Measurements from ENCODE around the gene ABR.

DNA sequence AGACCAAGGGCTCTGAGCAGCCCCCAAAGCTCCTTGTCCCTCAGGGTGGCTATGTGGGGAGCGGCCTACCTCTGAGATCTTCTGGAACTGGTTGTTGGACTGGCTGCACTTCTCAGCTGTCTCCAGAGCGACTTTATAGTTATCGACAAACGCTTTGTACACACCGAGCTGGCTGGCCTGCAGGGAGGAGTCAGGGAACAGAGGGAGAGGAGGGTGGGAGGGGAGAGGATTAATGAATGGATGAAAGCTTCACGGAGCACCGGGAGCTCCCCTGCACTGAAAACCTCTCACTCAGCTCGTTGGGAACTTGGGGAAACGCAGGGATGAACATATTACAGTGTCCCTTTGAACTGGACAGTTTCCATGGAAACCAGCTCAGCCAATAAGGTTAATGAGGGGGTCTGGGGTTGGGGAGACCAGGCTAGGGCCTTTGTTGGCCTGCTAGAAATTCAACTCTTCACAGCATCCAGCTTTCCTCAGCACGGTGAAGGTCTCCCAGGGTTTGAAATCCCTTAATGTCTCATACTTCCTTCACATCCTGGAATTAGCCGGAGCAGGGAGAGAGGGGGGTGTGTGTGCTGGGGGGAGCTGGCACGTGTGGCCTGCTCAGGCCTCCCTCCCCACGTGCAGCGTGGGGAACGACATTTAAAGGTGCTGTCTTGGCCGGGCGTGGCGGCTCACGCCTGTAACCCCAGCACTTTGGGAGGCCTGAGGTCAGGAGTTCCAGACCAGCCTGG lies 96.2 kb downstream of the ABR start:
- TF ChIP-seq POLR2AphosphoS5 (IDR thresholded peaks at IDR 0.05) (peak; percentile 45), SMC3 (conservative IDR thresholded peaks at IDR 0.05; ENCODE audit: poor library complexity) (peak; percentile 25), RAD21 (conservative IDR thresholded peaks at IDR 0.05) (no peak), EP300 (conservative IDR thresholded peaks at IDR 0.05; ENCODE audit: poor library complexity, severe bottlenecking) (no peak)
- TF ChIP-seq, protein P1, sequence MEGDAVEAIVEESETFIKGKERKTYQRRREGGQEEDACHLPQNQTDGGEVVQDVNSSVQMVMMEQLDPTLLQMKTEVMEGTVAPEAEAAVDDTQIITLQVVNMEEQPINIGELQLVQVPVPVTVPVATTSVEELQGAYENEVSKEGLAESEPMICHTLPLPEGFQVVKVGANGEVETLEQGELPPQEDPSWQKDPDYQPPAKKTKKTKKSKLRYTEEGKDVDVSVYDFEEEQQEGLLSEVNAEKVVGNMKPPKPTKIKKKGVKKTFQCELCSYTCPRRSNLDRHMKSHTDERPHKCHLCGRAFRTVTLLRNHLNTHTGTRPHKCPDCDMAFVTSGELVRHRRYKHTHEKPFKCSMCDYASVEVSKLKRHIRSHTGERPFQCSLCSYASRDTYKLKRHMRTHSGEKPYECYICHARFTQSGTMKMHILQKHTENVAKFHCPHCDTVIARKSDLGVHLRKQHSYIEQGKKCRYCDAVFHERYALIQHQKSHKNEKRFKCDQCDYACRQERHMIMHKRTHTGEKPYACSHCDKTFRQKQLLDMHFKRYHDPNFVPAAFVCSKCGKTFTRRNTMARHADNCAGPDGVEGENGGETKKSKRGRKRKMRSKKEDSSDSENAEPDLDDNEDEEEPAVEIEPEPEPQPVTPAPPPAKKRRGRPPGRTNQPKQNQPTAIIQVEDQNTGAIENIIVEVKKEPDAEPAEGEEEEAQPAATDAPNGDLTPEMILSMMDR (IDR thresholded peaks at IDR 0.05; ENCODE audit: poor library complexity, severe bottlenecking) = no peak
- TF ChIP-seq, protein P2, sequence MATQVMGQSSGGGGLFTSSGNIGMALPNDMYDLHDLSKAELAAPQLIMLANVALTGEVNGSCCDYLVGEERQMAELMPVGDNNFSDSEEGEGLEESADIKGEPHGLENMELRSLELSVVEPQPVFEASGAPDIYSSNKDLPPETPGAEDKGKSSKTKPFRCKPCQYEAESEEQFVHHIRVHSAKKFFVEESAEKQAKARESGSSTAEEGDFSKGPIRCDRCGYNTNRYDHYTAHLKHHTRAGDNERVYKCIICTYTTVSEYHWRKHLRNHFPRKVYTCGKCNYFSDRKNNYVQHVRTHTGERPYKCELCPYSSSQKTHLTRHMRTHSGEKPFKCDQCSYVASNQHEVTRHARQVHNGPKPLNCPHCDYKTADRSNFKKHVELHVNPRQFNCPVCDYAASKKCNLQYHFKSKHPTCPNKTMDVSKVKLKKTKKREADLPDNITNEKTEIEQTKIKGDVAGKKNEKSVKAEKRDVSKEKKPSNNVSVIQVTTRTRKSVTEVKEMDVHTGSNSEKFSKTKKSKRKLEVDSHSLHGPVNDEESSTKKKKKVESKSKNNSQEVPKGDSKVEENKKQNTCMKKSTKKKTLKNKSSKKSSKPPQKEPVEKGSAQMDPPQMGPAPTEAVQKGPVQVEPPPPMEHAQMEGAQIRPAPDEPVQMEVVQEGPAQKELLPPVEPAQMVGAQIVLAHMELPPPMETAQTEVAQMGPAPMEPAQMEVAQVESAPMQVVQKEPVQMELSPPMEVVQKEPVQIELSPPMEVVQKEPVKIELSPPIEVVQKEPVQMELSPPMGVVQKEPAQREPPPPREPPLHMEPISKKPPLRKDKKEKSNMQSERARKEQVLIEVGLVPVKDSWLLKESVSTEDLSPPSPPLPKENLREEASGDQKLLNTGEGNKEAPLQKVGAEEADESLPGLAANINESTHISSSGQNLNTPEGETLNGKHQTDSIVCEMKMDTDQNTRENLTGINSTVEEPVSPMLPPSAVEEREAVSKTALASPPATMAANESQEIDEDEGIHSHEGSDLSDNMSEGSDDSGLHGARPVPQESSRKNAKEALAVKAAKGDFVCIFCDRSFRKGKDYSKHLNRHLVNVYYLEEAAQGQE (IDR thresholded peaks at IDR 0.05; ENCODE audit: borderline replicate concordance) = peak; percentile 85
